Type B pancreatic cell (in vitro differentiated cells): ENCODE measurements around the gene NEK6. TPM values are rescaled to one million over a fixed set of nuclear protein-coding genes. Genes with fewer than 3 reads are reported as not detected.

Experiments
- DNase-seq: peaks from one replicate; pipeline ENCODE4 v3.0.0; 2021; ENCODE audit warnings: mixed read lengths; ENCODE audit not compliant: unreplicated experiment; ENCODE audit errors: extremely low spot score
- H3K27ac Mint-ChIP-seq: 2 replicates; pipeline ENCODE4 v1.8.0; 2021; ENCODE audit warnings: mild to moderate bottlenecking, mixed read lengths
- H3K27me3 Mint-ChIP-seq: 2 replicates; pipeline ENCODE4 v1.8.0; 2021; ENCODE audit warnings: mixed read lengths
- H3K36me3 Mint-ChIP-seq: 2 replicates; pipeline ENCODE4 v1.8.0; 2021; ENCODE audit warnings: mixed read lengths
- H3K4me1 Mint-ChIP-seq: one replicate; pipeline ENCODE4 v1.8.0; 2021; ENCODE audit warnings: mixed read lengths; ENCODE audit not compliant: unreplicated experiment
- H3K4me3 Mint-ChIP-seq: 2 replicates; pipeline ENCODE4 v1.8.0; 2021; ENCODE audit warnings: mild to moderate bottlenecking, mixed read lengths
- H3K9me3 Mint-ChIP-seq: 2 replicates; pipeline ENCODE4 v1.8.0; 2021; ENCODE audit warnings: mixed read lengths
- CTCF ChIP-seq: fragments of 200-600 bp; sonication (generic); conservative IDR thresholded peaks from 2 replicates; pipeline ENCODE4 v1.5.0; 2021; ENCODE audit warnings: antibody characterized with exemption, mild to moderate bottlenecking
- total RNA-seq: library from RNA; stranded (reverse); gene quantifications from 2 replicates; pipeline ENCODE4 v1.2.1, GENCODE V29; 2021; ENCODE audit warnings: low replicate concordance

Gene NEK6
- total RNA-seq, 1 donor from 2014 or later = 19.3 TPM

GRCh38 chr9:124348831-124349230, 91.1 kb downstream of the NEK6 start:
- no peaks in the 10 kb centered on the region for H3K4me1 Mint-ChIP-seq
- H3K27ac Mint-ChIP-seq = no peak overlapping the region
- TF ChIP-seq CTCF = no peak
- DNase-seq = no peak
- no peak overlapping the region for H3K4me3 Mint-ChIP-seq
- no peaks in the 10 kb centered on the region for H3K27me3 Mint-ChIP-seq
- H3K36me3 Mint-ChIP-seq = peaks cover 12% of the 10 kb centered on the region
- no peaks in the 10 kb centered on the region for H3K9me3 Mint-ChIP-seq

DNA sequence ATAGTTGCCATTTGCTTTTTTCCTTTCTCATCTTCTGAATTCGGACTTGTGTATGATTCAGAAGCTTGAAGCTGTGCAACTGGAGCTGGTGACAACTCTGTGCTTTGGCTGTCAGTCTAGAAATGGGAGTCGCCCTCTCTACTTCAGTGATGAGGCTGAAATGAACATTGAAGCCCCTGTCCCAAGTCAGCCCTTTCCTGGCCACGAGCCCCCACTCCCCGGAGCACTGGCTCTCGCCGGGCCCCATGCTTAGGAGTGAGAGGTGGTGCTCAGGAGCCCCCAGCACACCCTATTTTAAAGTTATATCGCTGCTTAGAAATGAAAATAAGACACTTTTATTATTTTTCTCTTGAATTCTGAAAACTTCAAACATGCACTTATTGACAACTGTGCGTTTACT, 91.5 kb downstream of the NEK6 start:
- no peaks in the 10 kb centered on the region for H3K27me3 Mint-ChIP-seq
- H3K36me3 Mint-ChIP-seq = peaks cover 14% of the 10 kb centered on the region
- no peak for DNase-seq
- H3K4me1 Mint-ChIP-seq = no peaks in the 10 kb centered on the region
- no peaks in the 10 kb centered on the region for H3K9me3 Mint-ChIP-seq
- no peak for TF ChIP-seq CTCF
- no peak overlapping the region for H3K4me3 Mint-ChIP-seq
- no peak overlapping the region for H3K27ac Mint-ChIP-seq

DNA sequence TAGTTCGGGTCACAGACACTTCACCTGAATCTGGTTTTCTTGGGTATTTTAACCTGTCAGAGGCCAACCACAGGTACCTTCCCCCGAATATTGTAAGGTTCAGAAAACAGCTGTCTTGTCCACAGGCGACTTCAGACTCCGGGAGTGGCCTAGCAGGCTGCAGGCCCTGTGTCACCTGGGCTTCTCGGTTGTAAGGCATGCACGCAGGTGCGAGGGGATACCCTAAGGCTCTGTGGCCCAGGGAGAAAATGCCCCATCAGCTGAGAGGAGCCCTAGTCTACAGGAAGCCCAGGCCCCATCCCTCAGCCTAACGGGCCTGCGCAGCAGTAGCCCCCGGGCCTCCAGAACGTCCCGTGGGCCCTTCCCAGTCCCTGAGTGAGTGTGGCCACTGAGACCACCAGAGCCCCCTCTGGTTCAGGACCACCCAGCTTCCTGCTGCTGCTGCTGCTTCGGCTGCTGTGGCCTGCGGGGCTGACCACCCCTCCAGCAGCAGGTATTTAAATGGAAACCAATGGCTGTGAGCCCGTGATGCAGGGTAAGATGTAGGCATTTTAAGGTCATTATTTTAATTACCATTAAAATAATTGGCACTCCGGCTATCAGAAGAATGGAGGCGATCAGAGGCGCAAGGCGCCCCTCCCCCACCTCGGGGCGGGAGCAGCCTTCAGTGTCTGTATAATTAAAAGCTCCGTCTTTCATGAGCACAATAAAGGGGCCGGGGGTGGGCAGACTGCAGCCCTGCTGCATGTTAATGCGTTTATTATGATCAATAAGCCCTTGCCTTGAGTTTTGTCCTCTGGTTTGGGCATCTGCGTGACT, 92.1 kb downstream of the NEK6 start:
- TF ChIP-seq CTCF = no peak
- Mint-ChIP-seq H3K9me3 (no peaks in the 10 kb centered on the region), H3K27ac (no peak overlapping the region), H3K27me3 (no peaks in the 10 kb centered on the region), H3K36me3 (peaks cover 14% of the 10 kb centered on the region), H3K4me1 (no peaks in the 10 kb centered on the region), H3K4me3 (no peak overlapping the region)
- DNase-seq = no peak

- Mint-ChIP-seq H3K27me3 (no peaks in the 10 kb centered on the region), H3K9me3 (no peaks in the 10 kb centered on the region), H3K27ac (no peak overlapping the region), H3K4me3 (no peak overlapping the region), H3K4me1 (no peaks in the 10 kb centered on the region), H3K36me3 (peaks cover 14% of the 10 kb centered on the region)
- TF ChIP-seq CTCF = no peak
- DNase-seq = no peak
Measured at GRCh38 chr9:124350494-124351263, 92.9 kb downstream of the NEK6 start.

DNA sequence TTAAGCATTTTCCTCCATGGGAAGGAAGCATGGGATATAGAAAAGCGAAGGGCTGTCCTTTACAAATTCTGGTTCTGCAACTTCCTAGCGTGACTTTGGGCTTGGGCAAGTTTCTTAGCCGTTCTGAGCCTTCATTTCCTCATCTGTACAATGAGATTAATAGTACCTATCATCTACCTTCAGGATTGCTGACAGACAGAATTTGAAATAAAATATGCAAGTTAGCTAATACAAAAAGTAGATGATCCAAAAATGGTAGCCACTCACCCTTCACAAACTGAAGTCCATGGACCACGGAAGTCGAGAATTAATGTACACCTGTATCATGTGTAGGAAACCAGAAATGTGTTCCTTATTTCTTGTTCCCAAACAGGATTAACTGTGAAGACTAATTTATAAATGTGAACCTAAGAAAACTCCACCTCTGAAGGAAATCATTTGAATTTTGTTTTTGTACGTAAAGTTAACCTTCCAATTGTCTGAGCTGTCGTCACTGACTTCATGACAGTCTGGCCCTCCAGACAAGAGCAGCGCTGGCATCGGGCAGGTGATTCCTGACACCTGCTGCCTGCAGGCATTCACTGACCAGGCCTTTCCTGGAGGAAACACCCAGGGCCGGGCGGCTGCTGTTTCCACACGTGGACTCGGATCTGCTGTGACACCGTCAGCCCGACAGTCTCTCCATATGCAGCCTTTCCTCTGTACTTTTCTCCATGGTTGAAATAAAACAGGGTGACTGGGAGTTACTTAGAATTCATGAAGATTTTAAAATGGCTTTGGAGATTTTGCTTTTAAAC, 94.1 kb downstream of the NEK6 start:
- H3K4me3 Mint-ChIP-seq = no peak overlapping the region
- TF ChIP-seq CTCF = no peak
- no peaks in the 10 kb centered on the region for H3K27me3 Mint-ChIP-seq
- H3K27ac Mint-ChIP-seq = no peak overlapping the region
- H3K9me3 Mint-ChIP-seq = no peaks in the 10 kb centered on the region
- no peaks in the 10 kb centered on the region for H3K4me1 Mint-ChIP-seq
- peaks cover 14% of the 10 kb centered on the region for H3K36me3 Mint-ChIP-seq
- DNase-seq = no peak
